BLaER1 (cell line): ENCODE data around the gene GAD1.

ENCODE experiments used
- H3K27ac ChIP-seq: shearing (Covaris generic); formaldehyde crosslinking; 2 replicates; pipeline ENCODE4 v1.8.1; 2022
- H3K27me3 ChIP-seq: shearing (Covaris generic); formaldehyde crosslinking; 2 replicates; pipeline ENCODE4 v1.8.1; 2022
- H3K36me3 ChIP-seq: shearing (Covaris generic); formaldehyde crosslinking; 2 replicates; pipeline ENCODE4 v1.8.1; 2022
- H3K4me1 ChIP-seq: shearing (Covaris generic); formaldehyde crosslinking; 2 replicates; pipeline ENCODE4 v1.8.1; 2022
- H3K4me2 ChIP-seq: shearing (Covaris generic); formaldehyde crosslinking; 2 replicates; pipeline ENCODE4 v1.8.1; 2022
- H3K4me3 ChIP-seq: shearing (Covaris generic); formaldehyde crosslinking; 2 replicates; pipeline ENCODE4 v1.8.1; 2022
- H3K9ac ChIP-seq: shearing (Covaris generic); formaldehyde crosslinking; 2 replicates; pipeline ENCODE4 v1.8.1; 2022
- H3K9me3 ChIP-seq: shearing (Covaris generic); formaldehyde crosslinking; 2 replicates; pipeline ENCODE4 v1.8.1; 2022
- H4K20me1 ChIP-seq: shearing (Covaris generic); formaldehyde crosslinking; 2 replicates; pipeline ENCODE4 v1.8.1; 2022
- Cebpa-rat ChIP-seq: shearing (Covaris generic); IDR thresholded peaks from 2 replicates; pipeline ENCODE4 v1.8.1; 2022

Gene GAD1

DNA sequence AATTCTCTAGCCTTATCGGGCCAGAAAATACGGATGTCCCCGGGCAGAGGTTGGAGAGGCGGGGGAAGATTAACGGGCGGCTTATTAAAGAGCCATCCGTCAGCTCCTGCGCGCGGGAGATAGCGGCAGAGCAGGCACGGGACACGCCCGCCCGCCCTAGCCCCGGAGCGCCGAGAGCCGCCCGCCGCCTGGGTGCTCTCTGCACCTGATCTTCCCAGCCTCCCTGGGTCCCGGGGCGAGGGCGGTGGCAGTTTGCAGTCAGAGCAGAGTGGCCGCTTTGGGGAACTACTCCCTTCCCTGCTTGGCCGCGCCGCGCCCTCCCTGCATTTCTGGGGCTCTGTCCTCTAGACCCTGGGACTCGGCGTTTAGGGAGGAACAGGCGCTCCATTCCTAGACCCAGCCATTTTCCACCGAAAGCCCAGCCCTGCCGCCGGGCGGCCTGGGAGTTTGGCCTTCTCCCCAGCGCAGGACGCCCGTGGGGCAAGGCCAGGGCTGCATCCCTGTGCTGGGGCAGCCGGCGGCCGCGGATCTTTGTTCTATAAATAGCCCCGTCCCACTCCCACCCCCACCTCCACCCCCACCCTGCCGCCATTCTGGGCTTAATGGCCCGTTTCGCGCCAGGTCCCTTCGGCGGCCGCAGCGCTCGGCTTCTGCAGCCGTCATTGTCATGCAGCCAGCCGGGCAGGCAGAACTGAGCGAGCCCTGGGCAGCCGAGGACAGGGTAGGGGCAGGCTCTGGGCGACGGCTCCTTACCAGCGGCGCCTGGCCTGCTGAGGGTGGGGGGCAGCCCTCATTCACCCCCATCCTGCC is 6.6 kb downstream of the GAD1 start:
- H3K4me2 ChIP-seq, result 0 out of 2 replicates have a peak overlapping the region, but pooled peaks have one; percentile 7
- H3K4me1 ChIP-seq, result peaks cover 17% of the 10 kb centered on the region
- H4K20me1 ChIP-seq, result peaks cover 28% of the 10 kb centered on the region; the same call in 1 of the 2 replicates
- H3K4me3 ChIP-seq, result no peak overlapping the region
- H3K27me3 ChIP-seq, result peaks cover 93% of the 10 kb centered on the region
- TF ChIP-seq Cebpa-rat, result no peak
- peaks cover 52% of the 10 kb centered on the region for H3K9me3 ChIP-seq
- no peak overlapping the region for H3K27ac ChIP-seq
- H3K36me3 ChIP-seq, result no peaks in the 10 kb centered on the region
- no peak overlapping the region for H3K9ac ChIP-seq

DNA sequence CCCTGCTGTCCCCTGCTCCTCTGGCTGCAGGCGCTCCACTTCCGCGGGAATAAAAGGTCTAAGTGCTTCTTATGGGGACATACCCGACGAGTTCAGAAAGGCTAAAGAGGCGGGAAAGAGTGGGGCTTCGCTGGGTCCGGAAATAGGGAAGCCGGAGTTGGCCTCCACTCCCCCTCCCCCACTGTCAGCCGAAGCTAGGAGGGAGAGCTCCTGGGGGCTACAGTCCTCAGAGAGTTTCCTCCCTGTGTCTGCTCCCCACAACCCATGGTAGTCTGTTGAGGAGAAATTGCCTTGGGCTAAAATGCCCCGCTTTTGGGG is 7.2 kb downstream of the GAD1 start:
- no peak for TF ChIP-seq Cebpa-rat
- no peak overlapping the region for H3K4me3 ChIP-seq
- no peak overlapping the region for H3K27ac ChIP-seq
- H3K4me1 ChIP-seq, result peaks cover 17% of the 10 kb centered on the region
- H3K27me3 ChIP-seq, result peaks cover 87% of the 10 kb centered on the region
- H3K9ac ChIP-seq, result no peak overlapping the region
- no peaks in the 10 kb centered on the region for H3K36me3 ChIP-seq
- H3K4me2 ChIP-seq, result 0 out of 2 replicates have a peak overlapping the region, but pooled peaks have one; percentile 7
- peaks cover 47% of the 10 kb centered on the region for H3K9me3 ChIP-seq
- H4K20me1 ChIP-seq, result peaks cover 23% of the 10 kb centered on the region; the same call in 1 of the 2 replicates

DNA sequence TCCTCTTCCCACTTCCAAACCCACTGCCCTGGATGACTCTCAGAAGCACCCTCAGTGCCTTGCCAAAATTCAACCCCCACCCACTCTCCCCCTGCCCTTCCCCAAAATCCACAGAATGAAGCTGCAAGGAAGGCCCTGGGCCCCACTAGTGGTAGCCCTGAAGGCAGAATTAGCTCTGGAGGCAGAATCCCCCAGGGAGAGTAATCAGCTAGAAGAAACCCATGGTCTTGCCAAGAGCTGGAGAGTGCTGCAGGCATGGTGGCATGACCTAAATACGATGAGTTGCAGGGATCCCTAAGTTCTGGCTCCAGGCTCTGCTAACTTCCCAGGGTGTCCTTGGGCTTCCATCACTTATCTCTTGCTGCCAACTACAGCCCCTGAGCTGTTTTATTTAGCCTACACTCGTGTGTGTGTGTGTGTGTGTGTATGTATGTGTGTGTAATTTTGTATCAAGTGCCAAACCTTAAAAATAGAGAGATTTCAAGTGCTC is 7.9 kb downstream of the GAD1 start:
- peaks cover 42% of the 10 kb centered on the region for H3K9me3 ChIP-seq
- peaks cover 17% of the 10 kb centered on the region for H3K4me1 ChIP-seq
- H3K27ac ChIP-seq, result no peak overlapping the region
- no peak overlapping the region for H3K9ac ChIP-seq
- no peak overlapping the region for H3K4me3 ChIP-seq
- peaks cover 80% of the 10 kb centered on the region for H3K27me3 ChIP-seq
- no peaks in the 10 kb centered on the region for H3K36me3 ChIP-seq
- no peak for TF ChIP-seq Cebpa-rat
- peaks cover 17% of the 10 kb centered on the region; the same call in 1 of the 2 replicates for H4K20me1 ChIP-seq
- H3K4me2 ChIP-seq, result 0 out of 2 replicates have a peak overlapping the region, but pooled peaks have one; percentile 12

DNA sequence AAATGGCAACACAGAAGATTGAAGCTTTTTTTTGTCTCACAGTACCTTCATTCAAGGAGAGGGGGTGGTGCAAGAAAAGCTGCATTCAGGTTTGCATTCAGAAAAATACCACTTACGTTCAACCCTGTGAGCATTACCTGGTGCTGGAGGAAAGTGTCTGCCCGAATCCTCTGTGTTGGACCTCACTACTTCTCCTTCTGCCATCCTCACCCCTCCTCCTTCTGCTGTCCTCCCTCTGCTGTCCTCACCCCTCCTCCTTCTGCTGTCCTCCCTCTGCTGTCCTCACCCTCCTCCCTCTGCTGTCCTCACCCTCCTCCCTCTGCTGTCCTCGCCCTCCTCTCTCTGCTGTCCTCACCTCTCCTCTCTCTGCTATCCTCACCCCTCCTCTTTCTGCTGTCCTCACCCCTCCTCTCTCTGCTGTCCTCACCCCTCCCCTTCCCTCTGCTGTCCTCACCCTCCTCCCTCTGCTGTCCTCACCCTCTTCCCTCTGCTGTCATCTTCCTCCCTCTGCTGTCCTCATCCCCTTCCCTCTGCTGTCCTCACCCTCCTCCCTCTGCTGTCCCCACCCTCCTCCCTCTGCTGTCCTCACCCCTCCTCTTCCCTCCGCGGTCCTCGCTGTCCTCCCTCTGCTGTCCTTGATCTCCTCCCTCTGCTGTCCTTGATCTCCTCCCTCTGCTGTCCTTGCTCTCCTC is 11.3 kb downstream of the GAD1 start:
- Histone ChIP-seq H4K20me1 (no peaks in the 10 kb centered on the region), H3K27me3 (peaks cover 46% of the 10 kb centered on the region), H3K4me3 (no peak overlapping the region), H3K9ac (no peak overlapping the region), H3K4me1 (no peaks in the 10 kb centered on the region), H3K9me3 (peaks cover 11% of the 10 kb centered on the region), H3K27ac (no peak overlapping the region), H3K4me2 (no peak overlapping the region), H3K36me3 (no peaks in the 10 kb centered on the region)
- no peak for TF ChIP-seq Cebpa-rat

DNA sequence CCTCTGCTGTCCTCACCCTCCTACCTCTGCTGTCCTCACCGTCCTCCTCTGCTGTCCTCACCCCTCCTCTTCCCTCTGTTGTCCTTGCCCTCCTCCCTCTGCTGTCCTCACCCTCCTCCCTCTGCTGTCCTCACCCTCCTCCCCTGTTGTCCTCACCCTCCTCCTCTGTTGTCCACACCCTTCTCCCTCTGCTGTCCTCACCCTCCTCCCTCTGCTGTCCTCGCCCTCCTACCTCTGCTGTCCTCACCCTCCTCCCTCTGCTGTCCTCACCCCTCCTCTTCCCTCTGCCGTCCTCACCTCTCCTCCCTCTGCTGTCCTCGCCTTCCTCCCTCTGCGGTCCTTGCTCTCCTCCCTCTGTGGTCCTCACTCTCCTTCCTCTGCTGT is 11.8 kb downstream of the GAD1 start:
- H3K27me3 ChIP-seq, result peaks cover 41% of the 10 kb centered on the region
- no peaks in the 10 kb centered on the region for H4K20me1 ChIP-seq
- H3K4me3 ChIP-seq, result no peak overlapping the region
- no peak overlapping the region for H3K27ac ChIP-seq
- H3K36me3 ChIP-seq, result no peaks in the 10 kb centered on the region
- H3K9ac ChIP-seq, result no peak overlapping the region
- TF ChIP-seq Cebpa-rat, result no peak
- H3K4me2 ChIP-seq, result no peak overlapping the region
- H3K9me3 ChIP-seq, result peaks cover 7% of the 10 kb centered on the region; the same call in 1 of the 2 replicates
- H3K4me1 ChIP-seq, result no peaks in the 10 kb centered on the region

DNA sequence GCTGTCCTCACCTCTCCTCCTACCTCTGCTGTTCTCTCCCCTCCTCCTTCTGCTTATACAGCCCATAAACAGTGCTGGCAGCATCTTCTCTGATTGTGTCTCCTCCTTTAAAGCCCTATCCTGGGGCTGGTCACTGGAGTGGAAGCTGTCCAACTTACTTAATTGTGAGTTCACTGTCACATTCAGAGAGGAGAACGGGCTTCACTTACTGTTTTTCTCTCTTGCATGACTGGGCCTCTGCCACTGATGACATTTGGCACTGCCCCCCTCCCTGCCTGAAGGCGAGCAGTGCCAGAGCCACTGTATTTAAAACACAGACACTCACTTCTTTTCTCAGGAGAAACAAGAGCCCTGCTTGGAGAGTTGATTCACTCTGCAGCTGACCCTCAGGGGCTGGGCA is 12.3 kb downstream of the GAD1 start:
- no peak overlapping the region for H3K9ac ChIP-seq
- peaks cover 36% of the 10 kb centered on the region for H3K27me3 ChIP-seq

DNA sequence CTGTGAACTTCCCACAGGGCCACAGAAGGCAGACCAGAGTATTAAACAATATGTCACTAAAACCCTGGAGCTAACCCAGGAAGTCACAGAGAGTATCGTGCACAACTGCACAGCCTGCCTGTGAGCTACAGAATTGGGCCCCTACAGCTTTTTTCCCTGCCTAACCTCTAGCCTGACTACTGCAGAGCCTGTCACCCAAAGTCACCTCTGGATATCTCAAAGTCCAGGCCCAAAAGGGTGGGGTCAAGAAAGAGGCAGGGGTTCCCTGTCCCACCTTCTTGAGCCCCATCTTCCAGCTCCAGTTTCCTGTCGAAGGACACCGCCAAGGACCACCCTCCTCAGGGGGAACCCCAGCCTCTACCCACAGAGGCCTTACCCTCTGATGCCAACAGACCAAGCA is 13.5 kb downstream of the GAD1 start:
- Histone ChIP-seq H3K4me1 (no peaks in the 10 kb centered on the region), H3K27me3 (peaks cover 24% of the 10 kb centered on the region), H3K36me3 (no peaks in the 10 kb centered on the region), H3K4me2 (no peak overlapping the region), H3K9me3 (no peaks in the 10 kb centered on the region), H3K9ac (no peak overlapping the region), H3K27ac (no peak overlapping the region), H4K20me1 (no peaks in the 10 kb centered on the region), H3K4me3 (no peak overlapping the region)
- no peak for TF ChIP-seq Cebpa-rat

More for the DNA sequence above, 12.3 kb downstream of the GAD1 start:
- Histone ChIP-seq H4K20me1 (no peaks in the 10 kb centered on the region), H3K4me2 (no peak overlapping the region), H3K4me3 (no peak overlapping the region), H3K27ac (no peak overlapping the region), H3K9me3 (peaks cover 2% of the 10 kb centered on the region; the same call in 1 of the 2 replicates), H3K4me1 (no peaks in the 10 kb centered on the region), H3K36me3 (no peaks in the 10 kb centered on the region)
- TF ChIP-seq Cebpa-rat, result no peak

DNA sequence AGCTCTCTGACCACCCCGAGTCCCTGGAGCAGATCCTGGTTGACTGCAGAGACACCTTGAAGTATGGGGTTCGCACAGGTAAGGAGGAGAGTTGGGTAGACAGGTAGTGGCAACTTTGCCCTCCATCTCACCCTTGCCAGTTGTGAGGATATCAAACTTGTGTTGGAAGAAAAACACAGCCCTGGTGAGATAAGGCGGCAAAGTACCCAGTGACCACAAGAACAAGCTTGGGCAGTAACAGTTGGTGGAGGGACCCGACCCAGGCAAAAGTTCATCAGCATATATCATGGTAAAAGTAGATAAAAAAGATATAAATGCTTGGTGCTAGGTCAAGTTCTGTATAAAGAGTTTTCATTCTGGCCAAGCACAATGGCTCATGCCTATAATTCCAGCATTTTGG is 14.4 kb downstream of the GAD1 start:
- no peak overlapping the region for H3K27ac ChIP-seq
- H3K36me3 ChIP-seq, result no peaks in the 10 kb centered on the region
- H3K4me1 ChIP-seq, result no peaks in the 10 kb centered on the region
- TF ChIP-seq Cebpa-rat, result no peak
- no peak overlapping the region for H3K9ac ChIP-seq
- no peak overlapping the region for H3K4me3 ChIP-seq
- H3K27me3 ChIP-seq, result peaks cover 18% of the 10 kb centered on the region
- H3K9me3 ChIP-seq, result no peaks in the 10 kb centered on the region
- H4K20me1 ChIP-seq, result no peaks in the 10 kb centered on the region
- H3K4me2 ChIP-seq, result no peak overlapping the region

DNA sequence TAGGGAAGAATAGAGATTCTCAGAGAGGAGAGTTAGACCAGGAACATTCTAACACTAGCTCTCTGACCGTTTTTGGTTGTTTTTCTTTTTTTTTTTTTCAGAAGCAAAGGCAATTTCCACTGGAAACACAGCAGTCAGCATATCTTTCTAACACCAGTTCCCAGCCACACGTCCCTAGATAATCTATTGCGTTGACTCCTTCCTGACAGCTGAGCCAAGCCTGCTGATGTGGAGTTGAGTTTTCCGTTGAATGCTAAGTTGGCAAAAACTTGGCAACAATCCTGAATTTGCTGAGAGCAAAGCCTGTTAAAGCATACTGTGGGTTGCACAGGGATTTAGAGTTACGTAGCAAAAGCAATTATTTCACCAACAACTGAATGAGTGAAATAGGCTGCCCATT is 19.3 kb downstream of the GAD1 start:
- TF ChIP-seq Cebpa-rat, result no peak
- Histone ChIP-seq H3K27ac (no peak overlapping the region), H3K4me2 (no peak overlapping the region), H4K20me1 (no peaks in the 10 kb centered on the region), H3K4me1 (no peaks in the 10 kb centered on the region), H3K27me3 (no peaks in the 10 kb centered on the region), H3K36me3 (no peaks in the 10 kb centered on the region), H3K9me3 (no peaks in the 10 kb centered on the region), H3K9ac (no peak overlapping the region), H3K4me3 (no peak overlapping the region)

DNA sequence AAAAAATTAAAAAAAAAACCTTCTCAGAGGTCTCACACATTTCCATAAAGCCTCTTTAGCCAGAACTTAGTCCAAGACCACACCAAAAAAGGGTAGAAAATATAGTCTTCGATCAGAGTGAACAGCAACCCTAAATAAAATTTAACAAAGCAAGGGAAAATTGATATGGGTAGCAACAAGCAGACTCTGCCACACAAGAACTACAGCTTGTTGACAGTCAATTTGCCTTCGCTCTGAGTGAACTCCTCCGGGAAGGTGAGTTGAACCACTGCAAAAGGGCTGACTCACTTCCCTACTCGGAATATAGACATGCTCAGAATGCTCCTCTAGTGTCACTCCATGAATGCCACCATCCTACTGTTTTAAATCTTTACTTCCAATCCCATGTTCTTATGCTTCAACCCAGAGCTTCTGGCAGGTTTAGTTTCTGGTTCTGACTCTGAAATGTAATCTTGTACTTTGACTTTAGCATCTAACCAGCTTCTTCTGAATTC is 24.1 kb downstream of the GAD1 start:
- no peak overlapping the region for H3K9ac ChIP-seq
- no peak for TF ChIP-seq Cebpa-rat
- H3K4me3 ChIP-seq, result no peak overlapping the region
- no peaks in the 10 kb centered on the region for H3K36me3 ChIP-seq
- peaks cover 13% of the 10 kb centered on the region for H3K4me1 ChIP-seq
- H4K20me1 ChIP-seq, result no peaks in the 10 kb centered on the region
- no peaks in the 10 kb centered on the region for H3K9me3 ChIP-seq
- no peak overlapping the region for H3K4me2 ChIP-seq
- no peaks in the 10 kb centered on the region for H3K27me3 ChIP-seq
- no peak overlapping the region for H3K27ac ChIP-seq
